Vagina (tissue), 2 donors: ENCODE data around the gene TMEM81.

Source experiments
- CTCF ChIP-seq, 3 experiments: fragments of 450-650 bp in 2 of 3; fragments of 200-600 bp in 1 of 3; sonication (generic) in 1 of 3; IDR thresholded peaks; one replicate each; pipeline ENCODE4 v1.5.1; 2017 to 2019; ENCODE audit warnings: antibody characterized with exemption in 3 of 3, mild to moderate bottlenecking in 2 of 3, moderate library complexity in 2 of 3
- POLR2A ChIP-seq, 2 donors: fragments of 450-650 bp; IDR thresholded peaks; one replicate each; pipeline ENCODE4 v1.6.1; 2017; ENCODE audit warnings: antibody characterized with exemption in 2 of 2, mild to moderate bottlenecking in 2 of 2, moderate library complexity in 2 of 2
- POLR2AphosphoS5 ChIP-seq, 2 donors: sonication (generic); formaldehyde crosslinking; IDR thresholded peaks; one replicate each; pipeline ENCODE4 v1.9.0; 2017; ENCODE audit warnings: antibody characterized with exemption in 2 of 2, mild to moderate bottlenecking in 2 of 2, low read depth in 1 of 2; ENCODE audit not compliant: insufficient read depth in 1 of 2

DNA sequence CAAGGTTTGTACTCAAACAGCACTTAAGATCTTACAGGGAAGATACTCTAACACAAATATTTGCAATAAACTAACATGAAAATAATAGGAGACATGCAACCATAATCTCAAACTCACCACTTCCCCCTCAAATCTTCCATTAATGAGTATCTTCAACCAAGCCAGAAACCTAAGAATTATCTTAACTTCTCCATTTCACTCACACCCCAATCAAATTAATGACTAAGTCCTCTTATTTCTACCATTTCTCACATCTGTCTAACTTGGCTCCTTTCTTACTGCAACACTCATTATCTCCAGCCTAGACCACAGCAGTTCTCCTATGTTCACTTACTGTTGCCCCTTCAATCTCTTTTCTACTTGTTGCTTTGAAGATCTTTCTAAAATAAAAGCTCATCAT is 27.1 kb upstream of the TMEM81 start:
- TF ChIP-seq CTCF (IDR thresholded peaks at IDR 0.05) (no peak), POLR2A (IDR thresholded peaks at IDR 0.05) (no peak), POLR2AphosphoS5 (IDR thresholded peaks at IDR 0.05; ENCODE audit: insufficient read depth in 1 of 2, low read depth in 1 of 2) (no peak)
